Measurements from ENCODE around the gene DCLRE1A.

DCLRE1A gene

DNA sequence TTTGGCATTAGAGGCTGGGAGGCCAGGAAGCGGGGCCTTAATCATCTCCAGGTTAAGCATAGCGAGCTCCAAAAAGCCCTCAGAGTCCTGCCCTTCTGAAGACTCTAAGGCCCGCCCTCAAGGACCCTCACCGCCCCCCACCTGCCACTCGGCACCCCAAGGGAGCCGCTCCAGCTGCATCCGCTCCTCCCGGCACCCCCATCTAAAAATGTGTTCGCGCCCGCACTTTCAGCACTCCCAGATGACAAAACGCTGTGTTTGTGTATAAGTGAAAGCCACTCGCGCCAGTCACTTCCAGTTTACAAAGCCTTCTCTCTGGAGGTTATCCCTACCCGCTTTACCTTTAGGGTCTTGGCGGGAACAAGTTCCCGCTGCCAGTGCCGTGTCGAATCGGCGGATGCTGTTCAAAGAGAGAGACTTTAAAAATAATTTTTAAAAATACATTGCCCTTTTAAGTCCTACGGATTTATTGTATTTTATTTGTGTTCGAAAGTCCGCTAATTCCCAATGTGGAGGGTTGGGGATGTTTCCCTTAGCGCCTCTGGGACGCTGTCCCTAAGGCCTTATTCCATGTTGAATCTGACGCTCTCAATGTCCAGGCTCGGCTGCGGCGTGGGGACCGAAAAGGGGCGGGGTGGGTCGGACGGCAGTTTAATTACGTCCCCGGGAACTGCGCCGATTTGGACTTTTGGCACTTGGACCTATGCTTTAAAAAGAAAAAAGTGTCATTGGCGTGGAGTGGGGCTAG, at the start of gene DCLRE1A, which contains the start of gene NHLRC2:
TSS of gene DCLRE1A (minus strand) at position 70 of the 748 bp plus-strand sequence. CDS start 900 bp downstream, outside the sequence.
TSS of gene NHLRC2 (plus strand) at position 649 of the 748 bp plus-strand sequence. CDS start 212 bp downstream, outside the sequence.
- peak; percentile 23 for DNase-seq (ENCODE audit: low read depth)

DNA sequence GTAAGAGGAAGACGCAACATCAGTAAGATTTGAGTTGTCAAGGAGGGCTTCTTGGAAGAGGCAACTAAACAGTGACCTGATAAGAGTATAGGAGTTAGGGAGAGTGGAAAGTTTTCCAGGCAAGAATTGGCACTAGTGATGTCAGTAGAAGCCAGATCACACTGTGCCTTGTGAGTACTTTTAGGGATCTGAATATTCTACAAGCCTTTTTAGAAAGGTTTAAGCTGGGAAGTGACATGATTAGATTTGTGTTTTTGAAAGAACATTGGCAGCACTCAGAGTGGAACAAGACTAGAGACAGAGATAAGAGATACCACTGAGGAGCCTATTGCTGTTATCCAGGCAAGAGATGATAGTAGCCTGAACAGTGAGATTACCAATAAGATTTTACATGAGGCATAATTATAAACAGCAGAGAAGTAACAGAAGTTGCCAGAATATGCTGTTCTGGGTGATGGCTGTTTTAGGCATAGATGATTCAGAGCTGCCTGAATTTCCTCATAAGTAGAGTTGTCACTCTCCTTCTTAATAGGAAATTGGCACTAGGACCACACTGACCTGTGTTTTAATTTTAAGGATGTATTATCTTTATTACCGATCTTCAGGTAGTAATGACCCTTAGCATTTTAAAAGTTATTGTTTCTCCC, 46.2 kb upstream of the DCLRE1A start:
- DNase-seq (ENCODE audit: low read depth), result no peak

DNA sequence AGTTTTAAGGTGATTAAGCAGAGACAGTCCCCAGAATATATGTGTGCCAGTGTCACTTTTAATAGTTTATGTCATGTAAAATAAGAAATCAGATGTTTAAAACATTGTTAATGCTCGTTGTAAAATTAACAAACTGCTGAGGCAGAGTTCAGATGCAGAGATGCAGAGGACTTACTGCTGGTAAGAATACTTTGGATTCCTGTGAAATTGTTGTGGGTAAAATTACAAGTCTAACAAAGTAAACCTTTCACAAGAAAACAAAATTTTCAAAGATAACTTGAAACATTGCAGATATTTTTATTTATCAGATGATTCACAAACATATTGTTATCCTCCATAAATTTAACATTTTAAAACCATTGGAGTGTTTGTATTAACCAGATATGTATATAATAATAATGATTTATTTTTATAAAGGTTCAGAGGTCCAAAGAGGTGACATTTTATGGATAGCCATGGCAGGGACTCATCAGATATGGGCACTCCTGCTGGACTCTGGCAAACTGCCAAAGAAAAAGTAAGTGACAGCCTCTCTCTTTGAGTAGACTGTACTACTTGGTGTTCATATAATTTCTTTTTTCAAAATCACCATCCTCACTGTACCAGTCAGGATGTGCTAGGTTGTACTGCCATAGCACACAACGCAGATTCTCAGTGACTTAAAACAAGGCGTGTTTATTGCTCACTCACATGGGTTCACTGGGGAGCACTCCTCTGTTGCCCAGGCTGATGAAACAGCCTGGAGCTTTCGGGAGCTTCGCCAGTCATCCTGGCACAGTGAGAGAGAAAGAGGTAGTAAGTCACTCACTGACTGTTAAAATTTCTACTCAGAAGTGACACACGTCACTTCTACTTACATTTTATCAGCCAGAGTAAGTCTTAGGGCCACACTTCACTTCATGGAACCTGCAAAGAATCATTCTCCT, 44.1 kb upstream of the DCLRE1A start:
- no peak for DNase-seq (ENCODE audit: low read depth)

DNA sequence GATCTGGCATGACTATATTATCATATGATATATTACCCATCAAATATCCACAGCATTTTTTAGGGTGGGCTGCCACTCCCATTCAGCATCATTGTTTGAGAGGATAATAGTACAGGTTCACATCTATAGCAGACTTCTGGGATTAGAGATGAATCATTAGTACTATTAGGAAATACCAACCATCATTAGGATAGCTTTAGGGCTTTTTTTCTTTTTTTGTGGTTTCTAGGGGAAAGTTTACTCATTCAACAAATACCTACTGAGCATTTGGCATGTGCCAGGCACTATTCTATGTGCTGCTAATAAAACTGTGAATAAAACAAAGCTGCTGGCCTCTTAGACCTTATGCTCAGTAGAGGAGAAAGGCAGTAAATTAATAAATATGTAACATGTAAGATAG, 41.1 kb upstream of the DCLRE1A start:
- peak; percentile 24 for DNase-seq (ENCODE audit: low read depth)

DNA sequence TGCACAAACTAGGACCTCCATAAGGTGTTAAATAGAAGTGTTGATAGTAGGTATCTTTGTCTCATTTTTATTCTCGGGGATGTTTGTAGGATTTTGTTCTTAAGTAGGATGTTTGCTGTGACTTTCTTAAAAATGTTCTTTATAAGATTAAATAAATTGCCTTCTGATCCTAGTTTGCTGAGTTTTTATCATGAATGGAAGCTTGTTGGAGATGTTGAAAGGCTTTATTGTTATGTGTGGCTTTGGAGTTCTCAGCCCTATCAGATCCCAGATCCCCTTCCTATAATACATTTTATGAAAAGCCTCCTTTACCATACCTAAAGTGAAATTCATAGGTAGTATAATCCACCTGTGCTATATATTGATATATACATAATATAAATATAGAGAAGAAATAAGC, 40.7 kb upstream of the DCLRE1A start:
- no peak for DNase-seq (ENCODE audit: low read depth)

DNA sequence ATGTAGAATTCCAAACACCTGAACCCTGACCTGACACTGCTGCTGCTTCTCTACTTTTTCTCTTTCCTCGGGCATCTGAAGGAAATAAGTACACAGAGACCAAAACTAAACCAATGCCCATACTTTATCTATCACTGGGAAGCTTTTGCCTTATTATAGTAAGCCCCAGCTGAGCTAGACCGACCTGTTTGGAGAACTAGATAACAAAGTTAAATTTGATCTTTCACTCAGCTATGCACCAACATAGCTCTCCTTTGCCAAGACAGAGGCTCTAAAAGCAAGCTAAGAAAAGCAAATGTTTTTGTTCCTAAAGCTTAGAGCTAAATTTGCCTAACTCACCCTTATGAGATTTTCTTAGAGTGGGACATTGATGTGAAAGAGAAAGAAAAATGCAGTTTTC, 39.7 kb upstream of the DCLRE1A start:
- no peak for DNase-seq (ENCODE audit: low read depth)

DNA sequence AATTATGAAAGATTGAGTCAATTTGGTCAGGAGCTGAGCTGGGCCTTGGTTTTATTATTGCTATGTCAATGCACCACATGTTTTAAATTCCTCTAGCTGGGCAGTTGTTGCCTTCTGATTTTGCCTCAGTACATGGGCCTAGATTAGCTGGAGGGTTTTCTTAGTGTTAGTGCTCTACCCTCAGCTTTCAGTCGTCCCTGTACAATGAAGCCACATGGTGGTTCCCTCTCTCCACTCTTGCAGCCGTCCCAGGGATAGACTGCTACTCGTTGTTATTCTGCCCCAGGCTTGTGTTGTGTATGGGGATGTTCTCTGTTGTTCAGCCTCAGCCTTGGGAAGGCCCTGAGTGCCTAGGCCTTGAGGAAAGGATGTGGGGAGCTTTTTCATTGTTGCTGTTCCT, 37.6 kb upstream of the DCLRE1A start:
- no peak for DNase-seq (ENCODE audit: low read depth)

DNA sequence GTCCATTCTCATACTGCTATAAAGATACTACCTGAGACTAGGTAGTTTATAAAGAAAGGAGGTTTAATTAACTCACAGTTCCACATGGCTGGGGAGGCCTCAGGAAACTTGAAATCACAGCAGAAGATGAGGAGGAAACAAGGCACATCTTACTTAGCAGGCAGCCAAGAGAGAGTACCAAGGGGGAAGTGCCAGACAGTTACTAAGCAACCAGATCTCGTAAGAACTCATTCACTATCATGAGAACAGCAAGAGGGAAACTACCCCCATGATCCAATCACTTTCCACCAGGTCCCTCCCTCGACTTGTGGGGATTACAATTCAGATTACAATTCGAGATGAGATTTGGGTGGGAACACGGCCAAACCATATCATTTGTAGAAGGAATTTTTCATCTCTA, 36.9 kb upstream of the DCLRE1A start:
- no peak for DNase-seq (ENCODE audit: low read depth)

DNA sequence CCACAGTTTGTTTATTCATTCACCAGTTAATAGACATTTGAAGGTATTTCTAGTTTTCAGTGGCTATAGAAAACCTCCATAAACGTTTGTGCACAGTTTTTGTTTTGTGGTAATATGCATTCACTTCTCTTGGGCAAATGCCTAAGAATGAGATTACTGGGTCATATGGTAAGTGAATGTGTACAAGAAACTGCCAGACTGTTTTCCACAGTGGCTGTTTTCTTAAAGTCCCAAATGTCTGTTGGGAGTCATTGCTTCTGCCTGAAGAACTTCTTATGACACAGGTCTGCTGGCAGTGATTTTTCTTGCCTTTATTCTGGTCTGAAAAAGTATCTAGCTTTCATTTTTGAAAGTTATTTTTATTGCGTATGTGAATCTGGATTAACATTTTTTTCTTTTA, 36.0 kb upstream of the DCLRE1A start:
- no peak for DNase-seq (ENCODE audit: low read depth)

DNA sequence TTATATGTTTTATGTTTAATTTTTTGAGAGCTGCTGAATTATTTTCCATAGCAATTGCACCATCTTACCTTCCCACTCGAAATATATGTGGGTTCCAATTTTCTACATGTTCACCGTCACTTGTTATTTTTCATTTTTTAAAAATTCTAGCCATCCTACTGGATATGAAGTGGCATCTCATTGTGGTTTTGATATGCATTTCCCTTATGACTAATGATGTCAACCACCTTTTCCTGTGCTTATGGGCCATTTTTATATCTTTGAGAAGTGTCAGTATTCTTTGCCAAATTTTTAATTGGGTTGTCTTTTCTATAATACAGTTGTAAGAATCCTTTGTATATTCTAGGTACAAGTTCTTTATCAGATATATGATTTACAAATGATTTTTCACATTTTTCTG, 28.4 kb upstream of the DCLRE1A start:
- no peak for DNase-seq (ENCODE audit: low read depth)

DNA sequence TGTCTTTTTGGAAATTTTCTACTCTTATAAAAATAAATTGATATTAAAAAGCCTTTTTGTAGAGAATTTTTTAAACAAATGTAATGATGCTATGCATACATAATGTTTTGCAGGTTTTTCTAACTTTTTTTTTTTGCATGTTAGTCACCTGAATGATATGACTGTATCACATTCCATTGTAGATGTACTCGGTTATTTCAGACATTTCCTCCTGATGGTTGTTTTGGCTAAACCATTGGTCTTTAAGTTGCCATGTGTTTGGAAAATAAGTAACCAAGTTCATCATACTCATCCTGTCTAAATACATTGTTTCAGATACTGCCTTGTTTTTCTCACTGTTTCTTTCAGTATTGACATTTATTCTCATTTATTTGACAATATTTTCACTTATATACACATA, 26.4 kb upstream of the DCLRE1A start:
- DNase-seq (ENCODE audit: low read depth), result peak; percentile 41

DNA sequence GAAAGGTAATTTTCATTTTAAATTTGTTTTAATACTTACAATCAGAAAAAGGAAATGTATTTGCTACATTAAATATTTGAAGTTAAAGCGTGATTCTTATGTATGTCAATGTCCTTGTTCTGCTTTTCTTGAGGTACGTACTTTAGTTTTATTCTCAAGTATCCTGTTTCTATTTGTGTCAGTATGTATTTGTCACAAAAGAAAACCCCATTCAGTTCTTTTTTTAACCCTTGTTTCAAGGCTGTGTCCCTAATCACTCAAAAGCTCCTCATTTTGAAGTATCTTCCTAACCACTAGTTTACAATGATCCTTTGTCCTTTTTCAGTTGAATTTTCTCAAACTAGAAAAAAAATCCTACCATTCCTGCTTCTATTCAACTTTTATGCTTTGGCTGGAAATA, 25.8 kb upstream of the DCLRE1A start:
- DNase-seq (ENCODE audit: low read depth), result no peak

DNA sequence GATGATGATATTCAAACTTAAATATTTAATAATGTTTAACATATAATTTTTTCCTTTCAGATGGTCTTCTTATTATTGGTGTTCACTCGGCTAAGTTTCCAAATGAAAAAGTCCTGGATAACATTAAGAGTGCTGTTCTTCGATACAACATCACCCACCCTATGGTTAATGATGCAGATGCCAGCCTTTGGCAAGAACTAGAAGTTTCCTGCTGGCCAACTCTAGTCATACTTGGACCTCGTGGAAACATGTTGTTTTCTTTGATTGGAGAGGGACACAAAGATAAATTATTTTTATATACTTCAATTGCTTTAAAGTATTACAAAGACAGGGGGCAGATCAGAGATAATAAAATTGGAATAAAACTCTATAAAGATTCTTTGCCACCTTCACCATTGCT, 22.6 kb upstream of the DCLRE1A start:
- DNase-seq (ENCODE audit: low read depth), result no peak

DNA sequence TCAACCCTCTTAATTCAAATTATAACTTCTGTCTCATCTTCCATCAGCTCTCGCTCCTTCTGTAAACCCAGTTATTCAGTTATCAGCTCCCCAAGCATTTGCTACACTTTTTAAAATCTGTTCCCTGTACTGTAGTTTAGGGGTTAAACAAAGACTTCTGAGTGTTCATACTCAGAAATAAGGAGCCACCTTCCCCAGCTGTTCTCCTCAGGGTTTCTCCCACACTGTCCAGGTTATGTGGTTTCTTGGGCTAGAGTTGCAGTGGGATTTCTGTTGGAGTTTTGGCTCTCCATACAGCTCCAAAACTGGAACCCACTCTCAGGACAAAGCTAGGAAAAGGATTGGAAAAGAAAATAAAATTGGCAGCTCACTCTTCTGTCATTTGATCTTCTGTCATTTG, 21.3 kb upstream of the DCLRE1A start:
- no peak for DNase-seq (ENCODE audit: low read depth)

DNA sequence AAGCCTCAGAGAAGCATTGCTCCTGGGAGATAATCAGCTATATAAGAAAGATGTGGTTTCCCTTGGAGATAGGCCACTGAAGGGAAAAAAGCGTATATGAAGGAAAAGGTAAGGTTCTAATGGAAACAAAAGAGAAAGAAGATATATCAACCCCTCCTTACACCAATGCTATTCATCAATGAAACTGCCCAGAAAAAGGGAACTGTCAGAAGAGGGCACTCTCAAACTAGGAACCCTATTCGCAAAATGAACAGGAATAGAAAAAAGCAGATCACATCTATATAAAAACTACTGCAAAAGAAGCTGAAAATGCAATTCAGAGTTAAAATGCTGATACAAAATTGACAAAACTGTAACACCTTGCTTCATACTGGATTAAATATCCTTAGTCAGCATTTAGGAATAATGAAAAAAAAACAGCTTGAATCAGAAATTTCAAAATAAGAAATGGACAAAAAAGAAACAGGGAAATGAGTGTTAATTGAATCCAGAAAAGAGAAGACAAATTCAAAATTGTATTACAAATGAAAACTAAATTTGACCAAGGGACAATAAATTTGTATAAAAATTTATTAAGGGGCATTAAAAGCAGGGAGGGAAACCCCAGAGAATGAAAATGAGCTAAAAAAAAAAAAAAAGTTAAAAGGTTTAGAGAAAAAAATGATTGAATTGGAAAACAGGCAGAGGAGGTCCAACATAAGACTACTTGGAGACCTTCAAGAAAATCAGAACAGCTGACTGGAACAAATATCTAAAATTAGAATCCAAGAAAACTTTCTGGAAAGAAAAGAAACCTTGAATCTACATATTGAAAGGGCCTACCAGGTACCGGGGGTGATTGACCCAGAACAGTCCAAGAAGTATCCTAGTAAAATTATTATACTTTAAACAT, 18.5 kb upstream of the DCLRE1A start:
- no peak for DNase-seq (ENCODE audit: low read depth)

DNA sequence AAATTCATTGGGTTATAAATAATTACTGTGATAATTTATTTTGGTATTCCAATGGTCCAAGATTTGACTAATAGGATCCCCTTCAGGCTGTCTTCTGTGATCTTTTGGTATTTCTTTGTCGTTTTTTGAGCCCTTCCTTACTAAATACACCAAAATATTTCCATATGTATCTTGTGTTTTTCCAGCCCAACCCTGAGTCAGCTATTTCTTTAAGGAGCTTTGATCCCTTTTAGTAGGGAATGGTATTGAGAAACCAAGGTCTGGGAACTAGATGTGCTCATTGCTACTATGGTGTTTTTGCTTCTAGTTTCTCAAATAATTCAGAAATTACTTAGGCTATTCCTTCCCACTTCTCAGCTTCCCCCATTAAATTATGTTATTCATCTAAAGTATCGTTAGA, 15.9 kb upstream of the DCLRE1A start:
- no peak for DNase-seq (ENCODE audit: low read depth)

DNA sequence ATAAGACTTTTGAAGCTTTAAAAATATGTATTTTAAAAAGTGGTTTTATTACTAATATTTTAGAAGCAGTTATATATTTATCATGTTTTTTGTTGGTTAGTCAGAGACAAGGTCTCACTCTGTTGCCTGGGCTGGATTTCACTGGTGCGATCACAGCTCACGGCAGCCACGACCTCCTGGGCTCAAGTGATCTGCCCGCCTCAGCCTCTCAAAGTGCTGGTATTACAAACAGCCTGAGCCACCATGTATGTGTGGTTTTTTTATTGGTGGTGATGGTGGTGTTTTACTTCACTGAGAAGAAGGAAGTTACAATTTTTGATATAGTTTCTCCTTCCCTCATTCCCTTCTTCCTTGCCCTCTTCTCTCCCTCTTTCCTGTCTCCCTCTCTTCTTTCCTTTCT, 14.0 kb upstream of the DCLRE1A start:
- no peak for DNase-seq (ENCODE audit: low read depth)

DNA sequence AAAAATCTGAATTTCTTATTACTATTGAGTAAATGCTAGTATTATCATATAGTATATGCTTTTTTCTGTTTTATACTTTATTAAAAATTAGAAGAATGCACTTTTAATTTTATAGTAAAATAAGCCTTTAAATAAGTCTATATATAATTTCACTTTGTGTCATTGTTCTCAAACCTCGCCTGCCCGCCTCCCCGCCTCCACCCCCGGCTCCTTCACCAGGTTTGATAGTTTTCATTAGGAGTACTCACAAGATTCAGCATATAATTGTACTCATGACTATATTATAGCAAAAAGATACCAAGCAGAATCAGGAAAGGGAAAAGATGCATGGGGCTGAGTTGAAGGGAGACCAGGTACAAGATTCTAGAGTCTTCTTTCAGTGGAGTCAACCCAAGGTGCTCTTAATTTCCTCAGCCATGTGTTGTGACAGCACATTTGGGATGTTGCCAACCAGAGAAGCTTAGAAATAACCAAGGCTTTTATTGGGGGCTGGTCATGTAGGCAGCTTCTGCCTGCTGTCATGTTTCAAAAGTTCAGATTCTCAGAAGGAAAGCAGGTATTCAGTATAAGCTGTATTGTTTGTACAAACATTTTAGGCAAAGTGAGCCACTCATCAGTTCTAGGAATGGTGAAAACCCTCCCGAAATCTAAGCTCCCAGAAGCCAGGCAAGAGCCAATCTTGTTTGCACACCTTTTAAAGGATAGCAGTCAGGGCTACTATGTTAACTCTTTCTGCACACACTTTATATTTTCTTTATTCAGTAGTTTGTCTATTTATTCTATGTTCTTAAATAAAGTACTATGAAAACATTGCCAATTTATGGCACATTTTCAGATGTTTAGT, 12.9 kb upstream of the DCLRE1A start:
- no peak for DNase-seq (ENCODE audit: low read depth)

DNA sequence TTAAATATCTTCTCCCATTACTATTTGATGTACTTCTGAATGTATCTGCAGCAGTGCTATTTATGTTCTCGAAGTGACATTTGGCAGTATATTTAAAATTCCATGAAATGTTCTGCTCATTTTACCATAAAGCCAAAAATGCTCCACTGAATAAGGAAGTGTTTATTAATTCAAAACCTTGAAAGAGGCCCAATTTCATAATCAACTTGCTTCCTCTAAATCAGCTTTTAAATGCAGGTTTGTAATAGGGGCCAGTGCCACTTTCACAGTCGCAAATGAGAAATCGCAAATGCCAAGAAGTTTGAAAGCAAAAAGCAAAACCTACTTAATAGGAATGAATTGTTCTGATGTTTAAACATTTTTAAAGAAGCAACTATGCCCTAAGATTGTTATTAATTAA, 12.0 kb upstream of the DCLRE1A start:
- DNase-seq (ENCODE audit: low read depth), result no peak

DNA sequence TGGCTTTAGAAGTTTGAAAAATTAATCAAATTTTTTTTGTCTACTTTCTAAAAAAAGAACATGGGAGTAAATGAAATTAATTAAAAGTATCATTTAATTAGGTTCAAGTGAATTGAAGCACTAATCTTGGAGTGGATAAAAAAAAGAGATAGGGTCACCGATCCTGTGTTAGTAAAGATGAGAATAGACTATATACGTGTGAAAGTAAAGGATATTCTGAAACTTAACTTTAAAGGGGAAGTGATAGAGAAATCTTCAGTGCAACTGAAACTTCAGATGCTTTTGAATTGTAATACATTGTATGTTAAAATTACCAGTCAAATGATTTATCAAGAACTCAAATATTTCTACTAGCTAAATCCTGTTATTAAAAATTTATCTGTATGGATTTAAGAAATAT, 5.4 kb upstream of the DCLRE1A start:
- no peak for DNase-seq (ENCODE audit: low read depth)

DNA sequence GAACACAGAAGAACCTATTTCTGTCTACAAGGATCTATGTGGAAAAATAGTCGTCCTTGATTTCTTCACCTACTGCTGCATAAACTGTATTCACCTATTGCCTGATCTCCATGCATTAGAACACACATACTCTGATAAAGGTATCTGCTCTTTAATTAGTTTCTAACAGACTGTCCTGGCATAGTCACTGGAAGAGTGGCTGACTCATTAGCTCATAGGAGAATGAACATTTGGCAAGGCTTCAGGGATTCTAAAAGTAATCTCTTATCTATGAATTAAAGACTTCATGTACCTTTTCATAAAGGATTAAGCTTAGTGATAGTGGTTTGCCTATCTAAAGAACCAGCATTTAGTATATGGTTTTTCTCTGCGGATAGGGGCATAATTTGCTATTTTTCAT, 4.7 kb upstream of the DCLRE1A start:
- no peak for DNase-seq (ENCODE audit: low read depth)
